HG03159 (cell line): ENCODE data around the gene STK38.
"Not testable (repeated sequence)": the region's sequence is repeated elsewhere in the genome, so short reads cannot be mapped to it uniquely, and the experiment has no call there.

Experiments
- ATAC-seq: cut with Tn5 transposase; IDR thresholded peaks from one replicate; pipeline ENCODE4 v1.9.1; 2021; ENCODE audit warnings: mild to moderate bottlenecking, moderate library complexity; ENCODE audit not compliant: unreplicated experiment

The STK38 gene

DNA sequence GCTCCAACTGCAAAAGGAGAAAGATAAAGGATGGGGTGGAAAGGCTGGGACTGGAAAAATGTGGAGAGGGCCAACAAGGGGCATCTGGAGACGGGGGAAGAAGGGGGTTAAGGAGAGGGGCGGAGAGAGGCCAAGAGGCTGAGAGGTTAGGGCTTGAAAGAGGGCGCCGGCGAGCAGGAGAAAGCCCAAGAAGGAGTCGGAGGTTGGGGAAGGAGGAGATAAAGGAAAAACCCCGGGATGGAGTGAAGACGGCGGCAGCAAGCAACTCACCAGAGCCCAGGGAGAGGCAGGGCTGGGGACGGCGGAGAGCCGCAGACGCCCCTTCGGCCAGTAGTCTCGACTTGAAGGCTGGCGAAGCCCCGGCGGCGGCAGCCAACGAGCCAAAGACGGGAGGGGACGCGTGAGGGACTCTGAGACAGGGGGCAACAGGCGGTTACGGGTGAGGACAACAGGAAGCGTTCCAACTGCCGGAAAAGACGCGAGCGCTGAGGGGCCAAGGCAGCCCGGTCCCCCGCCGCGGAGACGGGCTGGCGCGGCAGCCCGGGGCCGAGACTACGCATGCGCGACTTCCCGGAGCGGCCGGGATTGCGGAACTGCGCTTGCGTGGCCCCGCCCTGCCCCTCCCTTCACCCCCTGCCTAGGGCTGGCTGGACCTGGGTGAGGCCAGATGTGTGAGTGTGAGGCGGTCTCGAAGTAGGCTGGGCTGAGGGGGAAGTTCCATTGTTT, at the start of gene STK38:
STK38 (minus strand) TSS at position 560 of the 726 bp plus-strand sequence. CDS start 7,277 bp downstream, outside the sequence.
- ATAC-seq: peak; percentile 76

DNA sequence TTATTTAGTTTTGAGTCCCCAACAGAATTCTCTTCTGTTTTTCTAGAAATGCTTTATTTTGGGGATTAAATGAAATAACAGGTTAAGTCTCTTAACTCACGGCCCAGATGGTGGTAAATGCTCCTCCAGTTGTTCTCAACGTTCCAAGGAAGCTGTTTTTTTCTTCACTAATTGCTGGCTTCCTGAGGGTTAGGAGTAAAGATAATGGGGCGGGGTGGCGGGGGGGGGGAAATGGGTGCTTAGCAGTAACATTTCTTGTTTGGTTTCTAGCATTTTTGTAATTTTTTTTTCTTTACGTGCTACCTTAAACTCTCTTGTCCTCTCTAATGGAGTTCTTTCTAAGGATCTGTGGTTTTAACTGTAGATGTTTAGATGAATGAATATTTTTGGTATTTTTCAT, 49.1 kb upstream of the STK38 start:
- ATAC-seq: no peak

DNA sequence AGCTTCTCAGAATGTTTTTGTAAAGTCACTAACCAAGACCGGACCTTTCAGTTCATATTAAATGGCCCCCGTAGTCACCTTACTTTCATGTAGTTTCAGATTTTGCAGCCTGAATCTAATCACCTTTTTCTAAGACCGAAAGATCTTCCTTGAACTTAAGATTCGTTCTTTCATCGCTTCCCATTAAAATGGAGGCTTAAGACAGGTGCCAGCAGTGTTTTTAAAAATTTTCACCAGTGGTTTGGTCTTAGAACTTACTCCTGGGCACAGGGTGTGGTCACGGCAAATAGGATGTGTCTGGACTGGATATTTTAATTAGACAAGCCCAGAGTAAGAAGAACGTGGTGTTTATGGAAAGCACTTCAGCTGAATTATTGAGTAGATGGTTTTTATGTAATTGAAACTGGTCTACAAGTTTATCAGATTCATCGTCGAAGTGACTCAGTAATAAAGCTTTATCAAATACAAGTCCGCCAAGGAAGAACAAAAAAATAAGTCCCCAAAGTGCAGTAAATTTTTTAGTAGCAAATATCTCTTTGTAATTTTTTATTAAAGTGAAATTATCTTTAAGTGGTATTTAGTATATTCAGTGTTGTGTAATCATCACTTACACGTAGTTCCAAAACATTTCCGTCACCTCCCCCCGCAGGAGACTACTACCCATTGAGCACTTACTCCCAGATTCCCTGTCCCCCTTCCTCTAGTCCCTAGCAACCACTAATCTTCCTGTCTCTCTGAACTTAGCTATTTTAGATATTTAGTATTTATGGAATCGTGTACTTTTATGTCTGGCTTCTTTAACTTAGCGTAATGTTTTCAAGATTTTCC, 47.8 kb upstream of the STK38 start:
- ATAC-seq: no peak

DNA sequence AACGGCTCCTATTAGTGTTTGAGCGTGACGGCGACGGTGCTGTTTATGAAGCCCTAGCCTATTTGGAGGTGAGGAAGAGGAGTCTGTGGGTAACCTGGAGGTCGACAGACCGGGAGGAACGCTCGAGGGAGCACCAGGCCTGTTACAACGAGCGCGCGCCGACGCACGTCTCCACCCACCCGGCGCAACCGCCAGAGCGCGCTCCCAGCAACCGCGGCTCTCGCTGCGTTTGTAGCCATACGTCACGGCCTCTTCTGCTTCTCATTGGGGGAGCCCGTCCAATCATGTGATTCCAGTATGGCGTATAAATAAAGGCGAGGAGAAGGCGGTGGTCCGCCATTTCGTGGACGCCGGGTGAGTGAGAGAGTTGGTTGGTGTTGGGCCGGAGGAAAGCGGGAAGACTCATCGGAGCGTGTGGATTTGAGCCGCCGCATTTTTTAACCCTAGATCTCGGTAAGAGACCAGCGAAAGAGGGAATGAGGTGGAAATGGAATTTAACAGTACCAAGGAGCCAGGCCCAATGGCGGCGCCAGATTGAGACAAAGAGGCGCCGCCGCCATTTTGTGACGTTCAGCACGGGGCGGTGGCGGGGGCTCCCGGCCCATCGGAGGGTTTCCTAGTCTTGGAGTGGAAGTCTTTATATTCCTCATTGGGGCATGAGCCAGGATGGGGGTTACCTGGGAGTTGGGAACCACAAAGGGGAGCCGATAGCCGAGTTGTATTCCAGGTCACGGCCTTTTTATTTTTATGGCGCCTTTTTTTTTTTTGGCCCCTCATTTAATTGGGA, 46.9 kb upstream of the STK38 start, which contains the start of gene SRSF3:
SRSF3 (plus strand) TSS at position 334 of the 787 bp plus-strand sequence. CDS start 2,401 bp downstream, outside the sequence.
- peak; percentile 78 for ATAC-seq

DNA sequence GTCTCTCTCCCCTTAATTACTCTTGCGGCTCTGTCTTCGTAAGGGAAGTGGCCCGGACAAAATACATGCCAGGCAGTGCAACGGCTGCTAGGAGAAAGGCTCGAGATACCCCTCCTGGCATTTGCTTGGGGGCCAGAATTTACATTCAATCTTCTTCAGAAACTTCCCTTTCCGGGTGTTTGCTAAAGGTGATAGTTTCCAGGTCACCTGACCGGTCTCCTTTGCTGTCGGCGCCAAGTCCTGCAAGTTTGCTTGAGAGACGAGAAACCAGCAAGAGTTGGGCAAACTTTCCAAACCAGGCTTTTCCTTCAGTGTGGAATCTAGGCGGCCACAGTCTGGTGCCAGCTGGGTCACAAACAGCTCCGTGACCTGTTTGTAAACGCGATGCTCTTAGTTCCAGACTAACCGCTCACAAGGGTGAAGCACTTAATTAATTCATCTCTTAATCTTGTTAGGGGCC, 46.3 kb upstream of the STK38 start:
- peak; percentile 27 for ATAC-seq

DNA sequence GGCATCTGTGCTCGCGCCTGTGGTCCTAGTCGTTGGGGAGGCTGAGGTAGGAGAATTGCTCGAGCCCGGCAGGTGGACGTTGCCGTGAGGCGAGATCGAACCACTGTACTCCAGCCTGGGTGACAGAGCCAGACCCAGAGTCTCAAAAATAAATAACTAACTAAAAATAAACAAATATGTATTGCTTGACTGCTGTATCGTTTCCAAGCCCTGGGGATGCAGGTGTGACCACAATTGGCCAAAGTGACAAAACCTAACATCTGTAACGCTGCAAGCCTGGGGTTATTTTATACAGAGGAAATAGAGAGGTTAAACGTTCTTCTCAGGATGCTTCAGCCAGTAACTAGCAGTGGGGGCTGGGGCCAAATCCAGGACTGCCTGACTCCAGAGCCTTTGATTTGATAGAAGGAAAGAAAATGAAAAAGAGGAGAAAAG, 45.0 kb upstream of the STK38 start:
- ATAC-seq: no peak

DNA sequence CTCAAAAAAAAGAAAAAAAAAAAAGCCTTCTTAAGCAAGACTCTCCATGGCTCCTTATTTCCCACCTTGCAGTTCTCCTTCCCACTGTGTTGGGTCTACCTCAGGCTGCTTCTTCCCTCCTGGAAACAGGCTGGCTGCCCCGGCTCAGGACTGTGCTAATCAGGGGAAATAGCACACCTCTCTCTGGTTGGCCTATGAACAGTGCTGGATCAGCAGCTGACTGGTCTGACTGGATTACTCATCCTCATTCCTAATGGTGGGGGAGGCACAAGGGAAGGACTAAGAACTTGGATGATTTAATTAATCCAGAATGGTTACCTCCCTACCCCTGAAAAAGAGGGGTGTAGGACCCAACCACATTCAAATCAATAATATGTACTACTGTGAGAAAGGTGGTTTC, 43.0 kb upstream of the STK38 start:
- ATAC-seq: no peak

DNA sequence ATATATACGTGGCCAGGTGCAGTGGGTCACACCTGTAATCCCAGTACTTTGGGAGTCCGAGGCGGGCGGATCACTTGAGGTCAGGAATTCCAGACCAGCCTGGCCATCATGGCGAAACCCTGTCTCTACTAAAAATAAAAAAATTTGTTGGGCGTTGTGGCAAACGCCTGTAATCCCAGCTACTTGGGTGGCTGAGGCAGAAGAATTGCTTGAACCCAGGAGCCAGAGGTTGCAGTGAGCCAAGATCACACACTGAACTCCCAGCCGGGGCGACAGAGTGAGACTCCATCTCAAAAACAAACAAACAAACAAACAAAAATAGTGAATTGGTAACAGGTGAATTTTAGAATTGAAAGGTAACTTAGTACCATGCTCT, 41.7 kb upstream of the STK38 start:
- ATAC-seq: not testable (repeated sequence)

DNA sequence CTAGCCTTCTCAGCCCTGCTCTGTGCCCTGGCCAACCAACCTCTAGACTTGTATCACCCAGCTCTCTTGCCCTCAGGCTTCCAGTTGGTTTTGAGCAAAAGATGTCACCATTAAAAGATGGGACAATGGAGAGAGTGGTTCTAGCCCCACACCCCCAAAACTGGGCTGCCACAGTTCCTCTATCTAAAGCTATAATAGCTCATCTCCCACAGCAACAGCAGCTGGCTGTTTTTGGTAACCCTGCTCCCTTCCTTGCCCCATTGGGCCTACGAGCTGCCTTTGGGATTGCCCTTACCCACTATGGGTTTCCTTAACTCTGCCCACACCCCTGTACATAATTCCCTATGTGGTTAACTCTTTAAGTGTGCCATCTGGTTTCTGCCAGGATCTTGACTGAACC, 39.3 kb upstream of the STK38 start:
- no peak for ATAC-seq

DNA sequence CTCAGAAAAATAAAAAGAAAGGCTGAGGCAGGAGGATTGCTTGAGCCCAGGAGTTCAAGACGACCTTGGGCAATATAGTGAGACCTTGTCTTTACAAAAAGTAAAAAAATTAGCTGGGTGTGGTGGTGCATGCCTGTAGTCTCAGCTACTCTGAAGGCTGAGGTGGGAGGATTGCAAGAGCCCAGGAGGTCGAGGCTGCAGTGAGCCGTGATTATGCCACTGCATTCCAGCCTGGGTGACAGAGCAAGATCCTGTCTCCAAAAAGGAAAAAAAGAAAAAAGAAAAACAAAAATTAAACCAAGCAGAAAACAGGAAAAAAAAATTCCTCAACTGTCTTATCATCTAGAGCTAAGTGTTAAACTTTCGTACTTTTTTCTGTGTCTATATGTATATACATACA, 34.4 kb upstream of the STK38 start:
- no peak for ATAC-seq

DNA sequence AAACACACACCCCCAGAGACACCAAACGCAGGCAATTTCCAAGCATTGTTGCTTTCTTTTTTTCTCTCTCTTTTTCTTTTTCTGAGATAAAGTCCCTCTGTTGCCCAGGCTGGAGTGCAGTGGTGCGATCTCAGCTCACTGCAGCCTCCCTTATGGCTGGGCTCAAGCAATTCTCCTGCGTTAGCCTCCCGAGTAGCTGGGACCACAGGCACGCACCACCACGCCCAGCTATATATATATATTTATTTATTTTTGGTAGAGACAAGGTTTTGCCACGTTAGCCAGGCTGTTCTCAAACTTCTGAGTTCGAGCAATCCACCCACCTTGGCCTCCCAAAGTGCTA, 32.9 kb upstream of the STK38 start:
- no peak for ATAC-seq

DNA sequence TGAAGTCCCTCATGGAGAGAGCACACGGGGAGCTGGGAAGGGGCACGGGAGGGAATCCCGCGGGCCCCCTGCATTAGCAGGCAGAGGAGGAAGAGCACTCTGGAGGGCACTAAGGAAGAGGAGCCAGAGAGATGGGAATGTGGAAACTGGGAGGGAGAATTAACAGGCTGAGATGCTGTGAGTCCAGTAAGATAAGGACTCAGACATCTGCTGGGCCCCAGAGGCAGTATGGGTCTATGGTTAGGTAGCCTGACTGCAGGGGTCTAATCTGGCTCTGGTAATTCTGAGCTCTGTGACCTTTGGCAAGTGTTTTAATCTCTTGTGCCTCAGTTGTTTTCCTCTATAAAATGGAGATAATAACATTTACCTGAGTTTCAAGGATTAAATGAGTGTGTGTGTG, 31.2 kb upstream of the STK38 start:
- no peak for ATAC-seq

DNA sequence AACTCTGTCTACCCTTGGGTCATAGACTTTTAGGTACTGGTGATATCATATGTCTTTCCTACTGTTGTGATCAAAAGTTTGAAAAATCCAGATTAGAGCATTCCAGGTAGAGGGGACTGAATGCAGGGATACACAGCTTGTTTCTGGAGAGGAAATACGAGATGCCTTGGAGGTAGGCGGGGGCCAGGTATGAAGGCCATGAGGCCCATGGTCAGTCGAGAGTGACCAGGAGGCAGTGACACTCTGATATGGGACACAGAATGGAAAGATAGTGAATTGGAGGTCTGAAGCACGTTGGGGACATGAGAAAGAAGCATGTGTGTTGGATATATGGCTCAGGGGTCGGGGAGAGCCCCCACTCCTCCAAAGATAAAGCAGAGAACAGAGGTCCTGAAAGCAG, 30.8 kb upstream of the STK38 start:
- ATAC-seq: no peak

DNA sequence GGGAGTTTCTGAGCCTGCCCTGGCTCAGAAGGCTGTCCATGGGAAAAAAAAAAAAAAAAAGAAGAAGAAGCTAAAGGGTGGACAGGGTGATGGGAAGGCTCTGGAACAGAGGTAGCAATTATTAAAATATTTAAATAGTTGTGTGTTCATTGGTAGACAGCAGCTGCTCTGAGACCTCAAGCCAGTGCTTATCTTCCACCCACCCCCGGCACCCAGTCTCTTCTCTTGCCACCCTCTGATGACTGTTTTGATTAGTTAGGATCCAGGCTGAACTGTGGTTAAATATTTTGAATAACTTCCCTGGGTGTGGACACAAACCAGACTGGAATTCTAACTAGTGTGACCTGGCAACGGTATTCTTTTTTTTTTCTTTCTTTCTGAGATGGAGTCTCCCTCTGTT, 30.0 kb upstream of the STK38 start:
- no peak for ATAC-seq

DNA sequence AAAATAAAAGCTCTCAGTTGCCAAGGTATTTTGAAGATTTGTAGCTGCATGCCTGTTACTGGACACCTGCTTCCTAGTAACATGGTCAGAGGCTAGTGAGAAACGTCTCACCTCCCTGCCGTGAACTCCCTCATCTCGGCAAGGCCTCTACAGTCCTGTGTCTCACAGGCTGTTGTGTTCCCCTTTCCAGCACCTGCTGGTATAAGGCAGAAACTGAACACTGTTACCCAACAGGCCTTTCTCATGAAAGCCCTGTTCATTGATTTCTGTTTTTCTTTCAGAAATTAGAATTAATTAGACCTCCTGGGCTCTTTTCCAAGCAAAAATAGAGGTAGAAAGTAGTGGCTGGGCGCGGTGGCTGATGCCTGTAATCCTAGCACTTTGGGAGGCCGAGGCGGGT, 29.3 kb upstream of the STK38 start:
- no peak for ATAC-seq

DNA sequence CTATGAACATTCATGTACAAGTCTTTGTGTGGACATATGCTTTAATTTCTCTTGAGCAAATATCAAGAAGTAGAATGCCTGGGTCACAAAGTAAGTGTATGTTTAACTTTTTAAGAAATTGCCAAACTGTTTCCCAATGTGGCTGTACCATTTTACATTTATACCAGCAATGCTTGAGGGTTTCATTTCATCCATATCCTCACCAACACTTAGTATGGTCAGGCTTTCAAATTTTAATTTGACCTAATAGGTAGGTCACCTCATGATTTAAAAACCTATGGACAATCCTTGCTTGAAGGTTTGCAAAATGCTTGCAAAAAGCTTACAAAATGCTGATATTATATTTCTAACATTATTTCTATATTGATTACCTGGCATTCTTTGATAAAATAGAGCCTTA, 27.4 kb upstream of the STK38 start:
- no peak for ATAC-seq

DNA sequence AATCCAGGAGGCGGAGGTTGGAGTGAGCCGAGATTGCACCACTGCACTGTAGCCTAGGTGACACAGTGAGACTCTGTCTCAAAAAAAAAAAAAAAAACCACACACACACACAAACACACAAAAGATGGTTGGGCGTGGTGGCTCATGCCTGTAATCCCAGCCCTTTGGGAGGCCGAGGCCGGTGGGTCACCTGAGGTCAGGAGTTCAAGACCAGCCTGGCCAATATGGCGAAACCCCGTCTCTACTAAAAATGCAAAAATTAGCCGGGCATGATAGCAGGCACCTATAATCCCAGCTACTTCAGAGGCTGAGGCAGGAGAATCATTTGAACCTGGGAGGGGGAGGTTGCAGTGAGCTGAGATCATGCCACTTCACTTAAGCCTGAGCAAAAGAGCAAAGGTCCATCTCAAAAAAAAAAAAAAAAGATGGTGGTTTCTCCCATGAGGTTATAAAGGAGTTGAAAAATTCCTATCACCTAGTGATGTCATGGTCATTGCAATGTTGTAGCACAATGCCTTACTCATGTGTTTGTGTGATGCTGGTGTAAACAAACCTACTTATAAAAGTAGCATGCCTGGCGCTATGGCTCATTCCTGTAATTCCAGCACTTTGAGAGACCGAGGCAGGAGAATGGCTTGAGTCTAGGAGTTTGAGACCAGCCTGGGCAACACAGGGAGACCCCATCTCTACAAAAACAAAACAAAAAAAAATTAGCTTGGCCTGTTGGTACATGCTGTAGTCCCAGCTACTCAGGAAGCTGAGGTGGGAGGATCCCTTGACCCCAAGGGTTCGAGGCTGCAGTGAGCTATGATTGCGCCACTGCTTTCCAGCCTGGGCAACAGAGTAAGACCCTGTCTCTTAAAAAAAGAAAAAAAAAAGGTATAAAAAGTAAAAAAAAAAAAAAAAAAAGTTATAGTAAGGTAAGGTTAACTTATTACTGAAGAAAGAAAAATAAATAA, 25.4 kb upstream of the STK38 start:
- not testable (repeated sequence) for ATAC-seq

DNA sequence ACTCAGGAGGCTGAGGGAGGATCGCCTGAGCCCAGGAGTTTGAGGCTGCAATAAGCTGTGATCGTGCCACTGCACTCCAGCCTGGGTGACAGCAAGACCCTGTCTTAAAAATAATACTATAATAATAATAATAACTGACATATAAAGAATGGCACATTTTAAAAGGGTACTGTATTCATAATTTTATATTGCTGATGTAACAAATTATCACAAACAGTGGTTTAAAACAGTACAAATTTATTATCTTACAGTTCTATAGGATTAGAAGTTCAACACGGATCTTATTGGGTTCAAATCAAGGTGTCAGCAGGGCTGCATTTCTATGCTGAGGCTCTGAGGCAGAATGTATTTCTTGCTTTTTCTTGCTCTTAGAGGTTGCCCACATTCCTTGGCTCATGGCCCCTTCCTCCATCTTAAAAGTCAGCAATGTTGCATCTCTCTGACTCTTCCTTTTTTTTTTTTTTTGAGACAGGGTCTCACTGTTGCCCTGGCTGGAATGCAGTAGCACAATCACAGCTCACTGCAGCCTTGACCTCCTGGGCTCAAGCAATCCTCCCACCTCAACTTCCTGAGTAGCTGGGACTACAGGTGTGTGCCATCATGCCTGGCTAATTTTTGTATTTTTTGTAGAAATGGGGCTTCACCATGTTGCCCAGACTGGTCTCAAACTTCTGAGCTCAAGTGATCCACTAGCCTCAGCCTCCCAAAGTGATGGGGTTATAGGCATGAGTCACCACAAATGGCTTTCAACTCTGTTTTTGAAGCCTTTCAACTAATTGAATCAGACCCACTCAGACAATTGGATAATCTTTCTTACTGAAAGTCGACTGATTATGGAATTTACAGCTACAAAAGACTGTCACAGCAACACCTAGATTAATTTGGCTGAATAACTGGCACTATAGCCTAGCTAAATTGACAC, 24.1 kb upstream of the STK38 start:
- ATAC-seq: no peak

DNA sequence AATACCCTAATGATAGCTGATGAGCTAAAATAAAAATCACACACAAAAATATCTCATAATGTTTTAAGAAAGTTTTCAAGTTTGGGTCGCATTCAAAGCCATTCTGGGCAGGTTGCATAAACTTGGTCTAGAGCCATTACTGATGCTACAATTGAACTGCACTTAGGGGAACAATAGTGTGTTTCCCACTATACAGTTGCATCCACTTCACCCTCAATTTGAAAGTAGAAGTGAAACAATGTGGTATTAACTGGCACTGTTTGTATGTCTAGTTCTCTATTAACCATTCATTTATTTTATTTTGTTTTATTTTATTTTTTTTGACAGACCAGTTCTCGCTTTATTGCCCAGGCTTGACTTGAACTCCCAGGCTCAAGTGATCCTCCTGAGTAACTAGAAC, 23.0 kb upstream of the STK38 start:
- ATAC-seq: no peak
